SIG-M5 treated with dmso at 0.1 percent for 504 hours (cell line): ENCODE results near the gene RAX2.

Experiments used
- DNase-seq: peaks from one replicate; lab custom pipeline; 2025; ENCODE audit not compliant: unreplicated experiment; lab: John Stamatoyannopoulos, UW

Gene RAX2

DNA sequence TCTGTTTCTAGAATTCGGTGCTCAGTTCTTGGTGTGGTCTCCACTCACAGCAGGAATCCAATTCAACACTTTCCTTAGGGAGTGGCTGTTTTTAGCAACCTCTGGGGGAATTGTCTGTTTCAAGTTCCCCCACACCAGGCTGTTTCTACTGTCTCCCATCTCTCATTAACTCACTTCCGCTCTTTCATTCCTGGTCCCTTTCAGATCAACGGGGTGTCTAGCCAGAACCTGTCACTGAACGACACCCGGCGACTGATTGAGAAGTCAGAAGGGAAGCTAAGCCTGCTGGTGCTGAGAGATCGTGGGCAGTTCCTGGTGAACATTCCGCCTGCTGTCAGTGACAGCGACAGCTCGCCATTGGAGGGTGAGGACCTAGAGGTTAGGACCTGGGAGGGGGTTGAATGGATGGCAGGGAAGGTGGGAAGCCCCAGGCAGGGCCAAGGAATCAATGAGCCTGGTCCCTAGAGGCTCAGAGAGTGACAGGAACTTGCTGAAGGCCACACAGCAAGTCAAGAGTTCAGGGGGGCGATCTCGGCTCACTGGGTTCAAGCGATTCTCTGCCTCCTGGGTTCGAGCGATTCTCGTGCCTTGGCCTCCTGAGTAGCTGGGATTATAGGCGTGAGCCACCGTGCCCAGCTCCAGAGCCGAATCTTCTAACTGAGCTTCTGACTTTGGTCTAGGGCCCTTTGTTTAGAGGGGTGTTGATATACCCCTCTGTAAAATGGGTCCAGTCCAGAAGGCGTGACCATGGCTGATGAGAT lies 38.3 kb downstream of the RAX2 start:
- DNase-seq, result no peak

DNA sequence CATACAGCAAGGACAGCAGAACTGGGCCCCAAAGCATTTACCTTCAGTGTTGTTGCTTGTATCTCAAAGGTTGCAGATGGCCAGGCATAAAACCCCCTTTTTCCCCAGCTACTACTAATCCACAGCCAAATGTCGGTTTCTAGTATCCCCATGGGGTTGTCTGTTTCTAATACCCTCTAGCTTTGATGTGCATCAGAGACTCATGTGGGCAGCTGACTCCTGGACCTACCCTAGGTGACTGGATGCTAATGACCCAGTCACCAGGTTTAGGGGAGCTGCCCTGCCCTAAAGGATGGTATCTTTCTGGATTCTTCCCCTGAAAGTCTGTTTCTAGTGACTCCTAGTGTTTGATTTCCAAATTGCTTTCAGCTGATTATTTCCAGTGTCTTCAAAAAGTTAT lies 39.9 kb downstream of the RAX2 start:
- DNase-seq, result no peak

DNA sequence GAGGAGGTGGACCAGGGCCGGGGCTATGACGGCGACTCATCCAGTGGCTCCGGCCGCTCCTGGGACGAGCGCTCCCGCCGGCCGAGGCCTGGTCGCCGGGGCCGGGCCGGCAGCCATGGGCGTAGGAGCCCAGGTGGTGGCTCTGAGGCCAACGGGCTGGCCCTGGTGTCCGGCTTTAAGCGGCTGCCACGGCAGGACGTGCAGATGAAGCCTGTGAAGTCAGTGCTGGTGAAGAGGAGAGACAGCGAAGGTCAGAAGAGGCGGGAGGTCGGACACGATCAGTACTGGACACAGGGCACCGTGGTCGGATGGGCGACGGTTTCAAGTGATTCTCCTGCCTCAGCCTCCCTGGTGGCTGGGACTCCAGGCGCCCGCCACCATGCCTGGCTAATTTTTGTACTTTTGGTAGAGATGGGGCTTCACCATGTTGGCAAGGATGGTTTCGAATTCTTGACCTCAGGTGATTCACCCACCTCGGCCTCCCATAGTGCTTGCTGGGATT lies 41.5 kb downstream of the RAX2 start:
- no peak for DNase-seq

DNA sequence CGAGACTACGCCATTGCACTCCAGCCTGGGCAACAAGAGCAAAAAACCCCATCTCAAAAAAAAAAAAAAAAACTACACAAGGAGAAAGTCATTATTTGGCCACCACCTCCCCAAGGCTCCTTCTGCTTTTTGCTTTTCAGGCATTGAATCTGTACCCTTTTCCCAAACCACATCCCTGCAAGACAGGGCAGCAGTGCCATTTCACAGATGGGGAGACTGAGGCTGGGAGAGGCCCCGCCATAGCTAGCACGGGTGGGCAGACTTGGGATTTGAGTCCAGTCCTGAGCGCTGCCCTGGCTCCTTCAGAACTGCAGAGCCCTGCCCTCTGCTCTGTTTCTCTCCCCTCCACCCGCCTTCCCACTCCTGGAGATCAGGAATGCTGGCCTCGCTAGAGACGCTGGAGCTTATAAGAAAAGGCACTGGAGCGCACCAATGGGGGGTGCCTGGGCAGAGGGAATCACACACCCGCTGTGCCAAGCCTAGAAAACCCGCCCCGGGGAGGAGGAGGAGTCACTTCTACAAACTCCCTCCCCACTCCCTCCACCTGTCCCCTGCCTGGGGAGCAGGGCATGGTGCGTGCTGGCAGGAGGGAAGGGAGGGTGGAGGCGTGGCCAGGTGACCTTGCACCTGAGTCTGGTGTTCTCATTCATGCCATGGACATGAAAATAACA lies 46.3 kb downstream of the RAX2 start:
- DNase-seq, result no peak

DNA sequence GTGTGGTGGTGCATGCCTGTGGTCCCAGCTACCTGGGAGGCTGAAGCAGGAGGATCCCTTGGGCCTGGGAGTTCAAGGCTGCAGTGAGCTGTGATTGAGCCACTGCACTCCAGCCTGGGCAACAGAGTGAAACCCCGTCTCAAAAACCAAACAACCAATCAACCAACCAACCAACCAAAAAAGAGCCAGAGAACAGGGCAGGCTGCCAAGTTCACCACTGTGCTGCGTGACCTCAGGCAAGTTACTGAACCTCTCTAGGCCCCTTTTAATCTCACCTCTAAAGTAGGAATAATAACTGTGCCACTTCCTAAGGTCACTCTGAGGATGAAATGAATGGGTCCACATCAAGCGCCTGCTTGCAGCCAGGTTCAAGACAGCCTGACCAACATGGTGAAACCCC lies 46.9 kb downstream of the RAX2 start:
- no peak for DNase-seq

DNA sequence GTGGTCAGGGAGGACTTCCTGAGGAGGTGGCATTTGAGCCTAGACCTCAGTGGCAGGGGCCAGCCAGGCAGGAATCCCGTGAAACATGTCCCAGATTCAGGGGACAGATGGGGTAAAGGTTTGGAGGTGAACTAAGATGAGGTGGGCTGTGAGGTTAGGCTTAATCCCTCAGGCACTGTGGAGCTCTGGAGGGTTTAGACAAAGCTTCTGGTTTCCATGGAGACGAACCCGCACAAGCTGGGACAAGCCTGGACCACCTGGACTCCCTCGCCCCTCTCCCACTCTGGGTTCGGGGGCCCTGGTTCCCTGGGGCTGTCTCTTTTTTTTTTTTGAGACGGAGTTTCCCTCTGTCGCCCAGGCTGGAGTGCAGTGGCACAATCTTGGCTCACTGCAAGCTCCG lies 48.1 kb downstream of the RAX2 start:
- no peak for DNase-seq

DNA sequence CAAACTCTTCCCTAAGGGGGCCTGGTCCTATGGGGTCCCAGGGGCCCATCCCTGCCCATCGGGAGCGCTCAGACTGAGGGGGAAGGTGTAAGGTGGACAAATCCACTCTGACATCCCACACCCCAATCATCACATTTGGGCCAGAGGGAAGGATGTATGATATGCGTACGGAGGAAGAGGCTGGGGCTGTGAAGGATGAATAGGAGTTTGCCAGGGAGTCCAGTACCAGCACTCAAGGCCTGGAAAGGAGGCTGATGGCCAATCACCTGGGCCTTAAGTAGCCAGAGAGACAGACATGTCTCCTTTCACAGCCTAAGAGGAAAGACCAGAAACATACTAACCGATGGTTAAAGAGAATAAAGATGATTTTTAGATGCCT lies 48.9 kb downstream of the RAX2 start:
- no peak for DNase-seq

DNA sequence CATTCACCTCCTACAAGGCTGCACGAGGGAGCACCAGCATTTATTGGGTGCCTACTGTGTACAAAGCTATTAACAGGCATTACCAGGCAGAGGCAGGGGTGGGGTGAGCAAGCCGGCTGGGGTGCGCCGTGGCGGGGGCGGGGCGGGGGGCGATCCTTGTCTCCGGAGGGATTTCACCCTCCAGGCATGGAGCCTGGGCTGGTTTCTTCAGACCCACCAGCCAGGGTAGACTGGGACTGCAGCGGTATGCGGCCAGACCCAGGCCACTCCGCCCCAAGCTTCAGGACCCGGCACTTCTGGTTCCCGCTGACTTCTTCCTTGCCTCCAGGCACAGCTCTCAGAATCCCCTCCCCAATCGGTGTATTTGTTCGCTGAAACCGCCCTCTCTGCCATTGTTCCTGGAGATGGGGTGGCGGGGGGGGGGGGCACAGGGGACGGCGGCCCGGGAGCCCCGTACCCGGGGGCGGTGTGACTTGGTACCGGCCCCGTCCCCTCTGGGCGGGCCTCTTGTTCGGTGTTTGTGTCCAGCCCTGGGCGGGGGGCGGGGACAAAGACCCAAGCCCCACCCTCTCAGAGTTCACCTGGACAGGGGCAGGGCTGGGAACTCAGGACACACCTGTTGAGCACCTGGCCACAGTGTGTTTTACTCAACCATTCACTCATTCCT lies 49.5 kb downstream of the RAX2 start:
- DNase-seq, result no peak

DNA sequence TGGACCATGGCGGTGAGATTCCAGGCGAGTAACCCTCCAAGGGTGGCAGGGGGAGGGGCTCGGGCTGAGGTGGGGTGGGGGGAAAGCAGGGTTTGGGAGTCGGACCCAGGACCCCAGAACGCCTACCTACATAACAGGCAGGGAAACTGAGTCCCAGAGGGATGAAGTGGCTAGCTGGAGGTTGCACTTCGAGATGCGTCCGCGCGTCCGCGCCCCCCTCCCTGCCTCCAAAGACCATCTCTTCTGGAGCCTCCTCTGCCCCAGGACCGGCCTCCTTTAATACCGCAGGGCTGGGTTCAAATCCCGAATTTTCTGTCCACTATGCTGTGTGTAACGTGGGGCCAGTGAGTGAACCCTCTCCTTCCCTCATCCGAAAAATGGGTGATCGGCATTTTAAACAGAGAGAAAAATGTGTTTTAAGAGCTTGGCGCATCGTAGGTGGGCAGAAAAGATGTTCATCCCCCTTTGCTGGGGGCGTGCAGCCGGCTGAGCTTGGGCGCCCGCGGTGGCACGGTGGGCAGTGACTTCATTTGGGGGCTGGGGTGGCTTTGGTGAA lies 50.1 kb downstream of the RAX2 start:
- no peak for DNase-seq

DNA sequence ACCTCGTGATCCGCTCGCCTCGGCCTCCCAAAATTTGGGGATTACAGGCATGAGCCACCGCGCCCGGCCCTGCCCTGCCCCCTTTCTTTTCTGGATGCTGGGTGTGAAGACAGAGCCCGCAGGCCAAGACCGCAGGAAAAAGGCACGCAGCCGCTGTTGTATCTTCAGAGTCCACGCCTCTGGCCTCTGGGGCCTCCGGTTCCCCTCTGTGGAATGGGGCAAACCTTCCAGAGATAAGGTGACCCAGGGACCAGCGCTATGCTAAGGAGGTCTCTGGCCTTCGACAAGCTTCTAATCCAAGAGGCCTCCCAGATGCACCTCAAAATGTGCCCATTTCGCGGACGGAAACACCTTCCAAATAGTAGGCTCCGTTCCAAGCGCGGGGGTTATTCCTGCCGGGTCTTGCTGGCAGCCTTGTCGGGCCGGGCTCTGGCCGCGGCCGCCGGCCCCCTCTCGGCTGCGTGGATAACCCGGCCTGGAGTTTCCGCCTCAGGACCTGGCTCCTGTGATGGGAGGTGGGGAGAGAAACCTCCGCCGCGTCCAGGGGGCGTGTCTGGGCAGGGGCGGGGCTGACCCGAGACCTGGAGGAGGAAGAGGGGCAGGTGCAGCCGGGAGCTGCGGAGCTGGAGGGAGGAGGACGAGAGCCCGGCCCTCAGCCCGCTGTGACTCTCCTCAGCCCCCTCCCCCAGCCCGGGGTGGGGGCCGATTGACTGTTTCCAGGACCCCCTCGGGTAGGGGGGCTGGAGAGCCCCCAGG lies 50.7 kb downstream of the RAX2 start:
- peak; percentile 63 for DNase-seq

DNA sequence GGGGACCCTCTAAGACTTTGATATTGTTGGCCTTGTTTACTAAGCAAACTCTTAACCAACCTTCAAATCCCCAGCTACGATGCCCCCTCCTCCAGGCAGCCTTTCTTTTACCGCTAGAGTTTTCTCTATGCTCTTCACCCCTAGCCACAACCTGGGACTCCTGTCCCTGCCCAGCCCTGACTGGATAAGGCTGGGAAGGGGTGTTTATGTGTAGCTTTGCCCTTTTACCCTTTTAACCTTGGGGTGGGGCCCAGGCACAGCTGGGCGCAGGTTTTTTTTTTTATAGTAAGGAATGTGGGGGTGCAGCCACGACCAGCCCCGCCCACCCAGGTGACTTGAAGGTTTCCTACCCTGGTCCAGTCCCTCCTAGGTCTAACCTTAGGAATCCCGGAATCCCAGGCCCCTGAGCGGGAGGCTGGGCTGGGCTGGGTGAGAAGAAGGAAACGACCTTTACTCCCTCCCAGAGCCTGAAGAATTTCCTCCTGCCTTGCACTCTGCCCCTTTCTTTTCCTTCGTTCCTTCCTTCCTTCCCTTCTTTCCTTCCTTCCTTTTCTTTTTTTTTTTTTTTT lies 51.6 kb downstream of the RAX2 start:
- no peak for DNase-seq

DNA sequence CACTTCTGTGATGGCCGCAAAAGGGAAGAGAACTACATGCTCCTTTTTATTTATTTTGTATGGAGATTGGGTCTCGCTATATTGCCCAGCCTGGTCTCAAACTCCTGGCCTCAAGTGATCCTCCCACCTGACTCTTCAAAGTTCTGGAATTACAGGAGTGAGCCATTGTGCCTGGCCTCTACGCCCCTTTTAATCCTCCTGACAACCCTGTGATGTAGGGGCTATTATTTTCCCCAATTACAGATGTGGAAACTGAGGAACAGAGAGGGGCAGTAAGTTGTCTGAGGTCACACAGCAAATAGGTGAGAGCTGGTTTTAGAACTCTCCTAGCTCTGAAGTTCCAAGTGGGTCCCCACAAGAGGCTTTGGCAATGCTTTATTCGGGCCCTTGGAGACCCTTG lies 52.2 kb downstream of the RAX2 start:
- DNase-seq, result no peak
